NCI-H187 treated with DMSO at 0.1 percent for 48 hours (cell line): ENCODE results near the gene TBK1.

Experiments used
- DNase-seq: peaks from one replicate; lab custom pipeline; 2025; lab: John Stamatoyannopoulos, UW

The TBK1 gene

DNA sequence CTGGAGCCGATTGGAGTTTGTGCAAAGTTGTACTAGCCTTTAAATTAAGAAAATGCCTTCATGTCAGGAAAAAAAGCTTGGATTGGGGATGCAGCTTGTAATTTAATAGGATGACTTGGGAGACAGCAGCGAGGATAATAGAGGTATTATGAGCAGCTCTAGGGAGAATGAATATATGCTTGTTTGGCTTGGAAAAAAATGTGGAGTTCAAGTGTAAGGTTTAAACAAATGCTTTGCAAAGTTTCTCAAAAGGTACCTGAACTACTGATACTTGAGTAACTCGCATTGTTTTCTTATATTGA is 93.1 kb downstream of the TBK1 start:
- DNase-seq, result no peak

DNA sequence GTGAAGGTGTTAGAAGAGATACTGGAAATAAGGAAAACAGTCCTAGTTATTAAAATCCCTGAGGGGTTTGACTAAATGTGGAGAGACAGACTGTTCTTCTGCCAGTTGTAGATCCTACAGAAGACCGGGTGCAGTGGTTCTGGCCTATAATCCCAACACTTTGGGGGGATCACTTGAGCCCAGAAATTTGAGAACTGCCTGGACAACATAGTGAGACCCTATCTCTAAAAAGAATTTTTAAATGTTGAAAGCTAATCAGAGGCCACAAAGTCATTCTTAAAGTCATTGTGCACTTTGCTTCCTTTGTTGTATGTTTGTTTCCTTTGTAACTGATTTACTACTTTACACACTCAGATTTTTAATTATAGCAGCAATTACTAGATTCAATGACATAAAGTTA is 97.2 kb downstream of the TBK1 start:
- no peak for DNase-seq

- DNase-seq, result no peak
These were observed 98.8 kb downstream of the TBK1 start for GRCh38 chr12:64550755-64551154.

- no peak for DNase-seq
These were observed 99.8 kb downstream of the TBK1 start for GRCh38 chr12:64551676-64552075.
